Keratinocyte (primary cell): ENCODE data around the gene TMEM115. TPM values are rescaled to one million over a fixed set of nuclear protein-coding genes. Genes with fewer than 3 reads are reported as not detected.

Experiments
- DNase-seq: peaks from one replicate; pipeline ENCODE4 v3.0.0-alpha.2; 2011; ENCODE audit warnings: low read depth, missing footprints, low spot score
- FAIRE-seq: peaks from 2 replicates; lab custom pipeline; 2011; peaks lifted over from hg19 to GRCh38; lab: Jason Lieb, UNC
- H2AFZ ChIP-seq: 2 replicates; pipeline ENCODE4 v1.6.0; 2012; ENCODE audit warnings: low read length, control low read depth, inconsistent platforms; ENCODE audit not compliant: control insufficient read depth
- H3K27ac ChIP-seq: 2 replicates; pipeline ENCODE4 v1.5.1; 2011; ENCODE audit warnings: low read length; ENCODE audit not compliant: control insufficient read depth, insufficient read depth
- H3K27me3 ChIP-seq: 3 replicates; pipeline ENCODE4 v1.6.0; 2011; ENCODE audit warnings: low read length; ENCODE audit not compliant: control insufficient read depth, insufficient read depth; ENCODE audit errors: extremely low read depth
- H3K36me3 ChIP-seq, 2 experiments: 2 replicates in 1 of 2; 3 replicates in 1 of 2; pipeline ENCODE4 v1.5.1; 2011; ENCODE audit warnings: low read length in 2 of 2, mild to moderate bottlenecking in 1 of 2; ENCODE audit not compliant: control insufficient read depth in 2 of 2, insufficient read depth in 2 of 2; ENCODE audit errors: extremely low read depth in 1 of 2
- H3K4me1 ChIP-seq: 3 replicates; pipeline ENCODE4 v1.5.1; 2011; ENCODE audit warnings: low read length; ENCODE audit not compliant: control insufficient read depth, insufficient read depth; ENCODE audit errors: extremely low read depth
- H3K4me2 ChIP-seq: 3 replicates; pipeline ENCODE4 v1.6.0; 2011; ENCODE audit warnings: low read depth, low read length; ENCODE audit not compliant: control insufficient read depth, insufficient read depth; ENCODE audit errors: extremely low read depth
- H3K4me3 ChIP-seq, 3 experiments: fragments of 200-600 bp in 1 of 3; sonication (generic) in 1 of 3; 2 replicates in 2 of 3; 3 replicates in 1 of 3; pipeline ENCODE4 v1.5.1; 2011 to 2016; ENCODE audit warnings: low read length in 3 of 3, mild to moderate bottlenecking in 3 of 3, control low read depth in 2 of 3, inconsistent platforms in 1 of 3, low read depth in 1 of 3, mixed read lengths in 1 of 3, mixed run types in 1 of 3, moderate library complexity in 1 of 3; ENCODE audit not compliant: control insufficient read depth in 2 of 3, insufficient read depth in 2 of 3; ENCODE audit errors: extremely low read depth in 1 of 3
- H3K79me2 ChIP-seq: 2 replicates; pipeline ENCODE4 v1.6.0; 2012; ENCODE audit warnings: low read length; ENCODE audit not compliant: control insufficient read depth, insufficient read depth
- H3K9ac ChIP-seq: 3 replicates; pipeline ENCODE4 v1.6.0; 2011; ENCODE audit warnings: low read length; ENCODE audit not compliant: control insufficient read depth, insufficient read depth; ENCODE audit errors: extremely low read depth
- H3K9me1 ChIP-seq: 3 replicates; pipeline ENCODE4 v1.6.0; 2011; ENCODE audit warnings: low read length; ENCODE audit not compliant: control insufficient read depth, insufficient read depth; ENCODE audit errors: extremely low read depth
- H3K9me3 ChIP-seq: 2 replicates; pipeline ENCODE4 v1.5.1; 2012; ENCODE audit warnings: low read depth, low read length; ENCODE audit not compliant: control insufficient read depth
- H4K20me1 ChIP-seq: 3 replicates; pipeline ENCODE4 v1.6.0; 2011; ENCODE audit warnings: low read length; ENCODE audit not compliant: control insufficient read depth, insufficient read depth; ENCODE audit errors: extremely low read depth
- CTCF ChIP-seq, 3 experiments: IDR thresholded peaks in 1 of 3; conservative IDR thresholded peaks in 1 of 3; optimal IDR thresholded peaks in 1 of 3; 2 replicates in 2 of 3; 3 replicates in 1 of 3; pipeline versions ENCODE3 to v1.5.1; 2011; ENCODE audit warnings: low read length in 3 of 3, mild to moderate bottlenecking in 3 of 3, moderate library complexity in 2 of 3, control low read depth in 1 of 3, inconsistent platforms in 1 of 3; ENCODE audit not compliant: insufficient read depth in 2 of 3; ENCODE audit errors: extremely low read depth in 1 of 3
- EZH2 ChIP-seq: IDR thresholded peaks from one replicate; pipeline ENCODE4 v1.6.1; 2012; ENCODE audit warnings: inconsistent platforms, mild to moderate bottlenecking, low read length, moderate library complexity
- dilution Hi-C: fragments of 300-500 bp; cut with MboI; formaldehyde crosslinking; loops from one replicate; pipeline ENCODE4 v1.7.0; 2020; ENCODE audit warnings: low sequenced_read_pairs; ENCODE audit not compliant: extremely low pct_ligation_motif_present
- polyA plus RNA-seq, 5 experiments: library from polyadenylated mRNA; depleted of rRNA in 3 of 5; stranded (reverse) in 3 of 5; stranded (forward) in 1 of 5; unstranded in 1 of 5; fragments of >200 nt; gene quantifications; 1 replicate in 1 of 5; 2 replicates in 3 of 5; 3 replicates in 1 of 5; pipeline versions ENCODE4 v1.2.1 to v1.2.3, GENCODE V29; 2011 to 2012; ENCODE audit warnings: missing spikeins in 2 of 5, low read depth in 1 of 5, low replicate concordance in 1 of 5

The TMEM115 gene
- polyA plus RNA-seq, 1 donor (not counting 4 experiments of a cell fraction or from before 2014, with no cell fraction given), result 22.4 TPM

GRCh38 chr3:50389414-50389767 lies 30.1 kb upstream of the TMEM115 start:
- H3K9me3 ChIP-seq, result no peaks in the 10 kb centered on the region
- H4K20me1 ChIP-seq, result peaks cover 2% of the 10 kb centered on the region
- TF ChIP-seq EZH2 (no peak), CTCF (optimal IDR thresholded peaks at IDR 0.05 in 1 of 3, IDR thresholded peaks at IDR 0.05 in 1 of 3, conservative IDR thresholded peaks at IDR 0.05 in 1 of 3; ENCODE audit: extremely low read depth in 1 of 3, insufficient read depth in 2 of 3, low read length in 3 of 3) (no peak)
- dilution Hi-C loops, result no loop called here
- DNase-seq, result no peak
- H2AFZ ChIP-seq, result no peak overlapping the region
- no peak overlapping the region for H3K9ac ChIP-seq
- no peaks in the 10 kb centered on the region for H3K79me2 ChIP-seq
- no peak overlapping the region for H3K27ac ChIP-seq
- no peaks in the 10 kb centered on the region for H3K9me1 ChIP-seq
- H3K4me3 ChIP-seq, result no peak overlapping the region
- peaks cover 6% of the 10 kb centered on the region for H3K4me1 ChIP-seq
- H3K27me3 ChIP-seq, result peaks cover 54% of the 10 kb centered on the region
- no peaks in the 10 kb centered on the region for H3K36me3 ChIP-seq
- H3K4me2 ChIP-seq, result no peak overlapping the region
- FAIRE-seq, result no peak

GRCh38 chr3:50388720-50389413 lies 29.5 kb upstream of the TMEM115 start:
- no peak for FAIRE-seq
- no peak for TF ChIP-seq CTCF (optimal IDR thresholded peaks at IDR 0.05 in 1 of 3, IDR thresholded peaks at IDR 0.05 in 1 of 3, conservative IDR thresholded peaks at IDR 0.05 in 1 of 3; ENCODE audit: extremely low read depth in 1 of 3, insufficient read depth in 2 of 3, low read length in 3 of 3)
- no peak for TF ChIP-seq EZH2
- DNase-seq, result no peak
- H3K9ac ChIP-seq, result no peak overlapping the region
- no peak overlapping the region for H3K27ac ChIP-seq
- H3K36me3 ChIP-seq, result no peaks in the 10 kb centered on the region
- no peaks in the 10 kb centered on the region for H3K9me1 ChIP-seq
- peaks cover 49% of the 10 kb centered on the region for H3K27me3 ChIP-seq
- peaks cover 6% of the 10 kb centered on the region for H3K4me1 ChIP-seq
- dilution Hi-C loops, result no loop called here
- H2AFZ ChIP-seq, result no peak overlapping the region
- H3K4me2 ChIP-seq, result no peak overlapping the region
- no peak overlapping the region for H3K4me3 ChIP-seq
- peaks cover 2% of the 10 kb centered on the region for H4K20me1 ChIP-seq
- no peaks in the 10 kb centered on the region for H3K79me2 ChIP-seq
- no peaks in the 10 kb centered on the region for H3K9me3 ChIP-seq
